Mesodermal cell (in vitro differentiated cells): ENCODE measurements around the gene CEP72.

Experiments
- H3K27ac ChIP-seq: 2 replicates; pipeline ENCODE4 v1.7.0; 2013; ENCODE audit warnings: mild to moderate bottlenecking, low read depth, low read length, moderate library complexity; ENCODE audit not compliant: severe bottlenecking
- H3K36me3 ChIP-seq: 2 replicates; pipeline ENCODE4 v1.7.1; 2013; ENCODE audit warnings: mild to moderate bottlenecking, low read length, moderate library complexity; ENCODE audit not compliant: control insufficient read depth, insufficient read depth
- H3K4me1 ChIP-seq: one replicate; pipeline ENCODE4 v1.7.1; 2013; ENCODE audit warnings: mild to moderate bottlenecking, low read length; ENCODE audit not compliant: insufficient read depth, control insufficient read depth, poor library complexity, severe bottlenecking
- H3K4me3 ChIP-seq: 2 replicates; pipeline ENCODE4 v1.7.0; 2013; ENCODE audit warnings: low read length, control low read depth, mild to moderate bottlenecking; ENCODE audit not compliant: insufficient read depth, poor library complexity, severe bottlenecking; ENCODE audit errors: extremely low read depth
- H3K9me3 ChIP-seq: 2 replicates; pipeline ENCODE4 v1.7.1; 2013; ENCODE audit warnings: mild to moderate bottlenecking, low read length, moderate library complexity; ENCODE audit not compliant: control insufficient read depth
- WGBS, 2 experiments: methylation state at CpG; one replicate each; pipeline ENCODE4 v1.1.5; 2013; ENCODE audit warnings: missing lambda C conversion rate in 2 of 2; ENCODE audit not compliant: insufficient coverage in 2 of 2; 5-methylcytosine and 5-hydroxymethylcytosine counted together

CEP72 gene

DNA sequence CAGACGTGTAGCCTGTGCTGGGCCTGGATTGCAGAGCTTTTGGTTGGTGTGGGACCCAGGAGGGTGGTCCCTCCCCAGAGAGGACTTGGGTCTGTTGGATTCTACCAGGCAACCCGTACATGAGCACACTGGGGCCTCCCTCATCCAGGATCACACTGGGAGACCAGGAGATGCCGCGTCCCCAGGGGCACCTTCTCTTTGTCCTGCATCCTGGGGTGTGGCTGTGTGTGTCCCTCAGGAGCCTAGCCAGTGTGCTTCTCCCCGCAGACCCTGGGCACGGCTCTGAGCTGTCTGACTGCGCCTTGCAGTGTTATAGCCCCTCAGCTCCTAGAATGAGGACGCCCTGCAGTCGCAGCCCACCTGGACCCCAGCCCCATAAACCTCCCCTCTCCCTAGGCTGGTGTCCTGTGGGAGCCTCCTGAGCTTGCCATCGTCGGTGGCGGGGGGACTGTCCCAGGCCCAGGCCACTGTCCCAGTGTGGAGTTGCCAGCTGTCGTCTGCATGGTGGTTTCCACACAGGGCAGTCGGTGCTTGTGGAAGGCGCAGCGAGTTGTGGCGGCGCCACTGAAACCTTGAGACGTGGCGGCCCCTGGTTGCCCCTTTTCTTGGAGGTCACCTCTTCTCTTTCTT, 27.6 kb downstream of the CEP72 start:
- Histone ChIP-seq H3K27ac (no peak overlapping the region), H3K4me3 (no peak overlapping the region), H3K36me3 (peaks cover 90% of the 10 kb centered on the region), H3K4me1 (no peaks in the 10 kb centered on the region), H3K9me3 (no peaks in the 10 kb centered on the region)
- 95 to 96% methylated on average over 16 to 20 of the region's 20 CpGs for WGBS, 2 experiments

- Histone ChIP-seq H3K4me1 (no peaks in the 10 kb centered on the region), H3K4me3 (no peak overlapping the region), H3K36me3 (peaks cover 88% of the 10 kb centered on the region), H3K27ac (no peak overlapping the region), H3K9me3 (no peaks in the 10 kb centered on the region)
- 94 to 95% methylated on average over 30 to 35 of the region's 35 CpGs for WGBS, 2 experiments
These were observed 28.6 kb downstream of the CEP72 start for GRCh38 chr5:640461-641330.

GRCh38 chr5:641331-641765, 29.2 kb downstream of the CEP72 start:
- Histone ChIP-seq H3K36me3 (peaks cover 88% of the 10 kb centered on the region), H3K27ac (no peak overlapping the region), H3K4me1 (no peaks in the 10 kb centered on the region), H3K9me3 (no peaks in the 10 kb centered on the region), H3K4me3 (no peak overlapping the region)
- WGBS, 2 experiments = 94 to 95% methylated on average over 10 to 13 of the region's 14 CpGs

- 97 to 99% methylated on average over 14 of the region's 14 CpGs for WGBS, 2 experiments
- Histone ChIP-seq H3K36me3 (peaks cover 88% of the 10 kb centered on the region), H3K9me3 (peaks cover 6% of the 10 kb centered on the region), H3K4me3 (no peak overlapping the region), H3K4me1 (no peaks in the 10 kb centered on the region), H3K27ac (no peak overlapping the region)
These were observed 30.3 kb downstream of the CEP72 start for GRCh38 chr5:642481-642880.

DNA sequence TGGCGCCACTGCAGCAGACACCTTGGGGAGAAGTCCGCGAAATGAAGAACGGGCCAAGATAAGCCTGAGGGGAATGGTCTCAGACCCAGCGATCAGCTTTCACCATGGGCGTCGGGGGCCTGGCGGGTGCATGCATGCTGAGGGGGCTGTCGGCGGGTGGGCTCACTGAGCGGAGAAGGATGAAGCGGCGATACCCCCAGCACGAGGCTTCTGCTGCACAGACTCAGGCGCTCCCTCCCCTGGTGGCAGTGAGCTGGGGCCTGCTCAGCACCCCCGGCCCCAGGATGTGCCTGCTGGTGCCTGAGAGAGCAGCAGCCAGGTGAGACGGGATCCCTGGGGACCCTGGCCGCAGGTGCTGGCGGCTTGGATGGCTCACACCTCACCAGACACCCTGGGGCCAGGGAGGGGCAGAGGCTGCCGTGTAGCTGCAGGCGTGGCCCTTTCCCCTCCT, 31.2 kb downstream of the CEP72 start:
- 94 to 97% methylated on average over 21 of the region's 21 CpGs for WGBS, 2 experiments
- no peak overlapping the region for H3K4me3 ChIP-seq
- no peaks in the 10 kb centered on the region for H3K4me1 ChIP-seq
- H3K36me3 ChIP-seq = peaks cover 88% of the 10 kb centered on the region
- H3K9me3 ChIP-seq = peaks cover 13% of the 10 kb centered on the region
- no peak overlapping the region for H3K27ac ChIP-seq

DNA sequence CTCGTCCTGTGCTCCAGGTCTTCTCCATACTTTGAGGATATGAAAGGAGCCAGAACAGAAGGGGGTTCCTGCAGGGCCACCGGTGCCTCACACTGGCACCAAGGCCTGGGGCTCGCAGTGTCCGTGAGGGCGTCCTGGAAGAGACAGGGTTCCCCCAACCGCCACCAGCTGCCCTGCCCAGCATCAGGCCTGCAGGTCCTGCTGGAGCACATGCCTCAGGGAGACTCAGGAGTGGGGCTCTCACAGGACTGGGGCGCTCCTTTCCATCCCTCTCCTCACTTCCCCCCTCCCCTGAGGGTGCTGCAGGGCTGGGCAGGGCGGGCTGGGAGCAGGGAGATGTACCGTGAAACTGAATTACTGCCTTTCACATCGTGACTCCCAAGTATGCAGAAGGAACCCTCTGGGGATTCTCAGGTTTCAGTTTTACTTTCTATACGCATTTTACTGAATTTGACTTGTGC, 31.7 kb downstream of the CEP72 start:
- H3K36me3 ChIP-seq = peaks cover 84% of the 10 kb centered on the region
- peaks cover 13% of the 10 kb centered on the region for H3K9me3 ChIP-seq
- no peaks in the 10 kb centered on the region for H3K4me1 ChIP-seq
- H3K4me3 ChIP-seq = no peak overlapping the region
- H3K27ac ChIP-seq = no peak overlapping the region
- WGBS, 2 experiments = 93 to 99% methylated on average over 9 to 10 of the region's 11 CpGs

- no peak overlapping the region for H3K4me3 ChIP-seq
- WGBS, 2 experiments = 92 to 98% methylated on average over 12 to 13 of the region's 13 CpGs
- no peak overlapping the region for H3K27ac ChIP-seq
- H3K36me3 ChIP-seq = peaks cover 78% of the 10 kb centered on the region
- peaks cover 13% of the 10 kb centered on the region for H3K9me3 ChIP-seq
- no peaks in the 10 kb centered on the region for H3K4me1 ChIP-seq
These were observed 32.4 kb downstream of the CEP72 start for GRCh38 chr5:644509-644908.

DNA sequence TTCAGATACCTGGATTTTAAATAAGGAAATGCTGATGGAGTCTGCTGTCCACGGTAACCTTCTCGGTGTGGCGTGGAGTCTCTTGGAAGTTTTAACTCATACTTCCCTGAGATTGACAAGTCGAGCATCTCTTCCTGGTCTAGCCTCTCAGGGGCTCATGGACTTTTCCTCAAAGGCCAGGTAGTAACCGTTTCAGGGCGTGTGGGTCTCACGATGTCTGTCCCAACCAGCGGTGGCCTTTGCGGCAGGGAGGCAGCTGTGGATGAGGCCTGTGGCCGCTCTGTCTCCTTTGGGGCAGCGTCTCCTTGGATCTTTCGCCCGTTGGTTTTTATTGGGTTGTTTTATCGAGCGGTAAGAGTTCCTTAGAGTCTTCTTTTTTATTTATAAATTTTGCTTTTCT, 32.8 kb downstream of the CEP72 start:
- H3K4me1 ChIP-seq = no peaks in the 10 kb centered on the region
- no peak overlapping the region for H3K4me3 ChIP-seq
- no peak overlapping the region for H3K27ac ChIP-seq
- WGBS, 2 experiments = 94 to 97% methylated on average over 10 of the region's 15 CpGs
- H3K36me3 ChIP-seq = peaks cover 74% of the 10 kb centered on the region
- H3K9me3 ChIP-seq = peaks cover 13% of the 10 kb centered on the region

- Histone ChIP-seq H3K4me1 (no peaks in the 10 kb centered on the region), H3K36me3 (peaks cover 69% of the 10 kb centered on the region), H3K9me3 (peaks cover 13% of the 10 kb centered on the region), H3K4me3 (no peak overlapping the region), H3K27ac (no peak overlapping the region)
- WGBS, 2 experiments = 93 to 99% methylated on average over 9 to 12 of the region's 13 CpGs
These were observed 33.3 kb downstream of the CEP72 start for GRCh38 chr5:645421-645820.

DNA sequence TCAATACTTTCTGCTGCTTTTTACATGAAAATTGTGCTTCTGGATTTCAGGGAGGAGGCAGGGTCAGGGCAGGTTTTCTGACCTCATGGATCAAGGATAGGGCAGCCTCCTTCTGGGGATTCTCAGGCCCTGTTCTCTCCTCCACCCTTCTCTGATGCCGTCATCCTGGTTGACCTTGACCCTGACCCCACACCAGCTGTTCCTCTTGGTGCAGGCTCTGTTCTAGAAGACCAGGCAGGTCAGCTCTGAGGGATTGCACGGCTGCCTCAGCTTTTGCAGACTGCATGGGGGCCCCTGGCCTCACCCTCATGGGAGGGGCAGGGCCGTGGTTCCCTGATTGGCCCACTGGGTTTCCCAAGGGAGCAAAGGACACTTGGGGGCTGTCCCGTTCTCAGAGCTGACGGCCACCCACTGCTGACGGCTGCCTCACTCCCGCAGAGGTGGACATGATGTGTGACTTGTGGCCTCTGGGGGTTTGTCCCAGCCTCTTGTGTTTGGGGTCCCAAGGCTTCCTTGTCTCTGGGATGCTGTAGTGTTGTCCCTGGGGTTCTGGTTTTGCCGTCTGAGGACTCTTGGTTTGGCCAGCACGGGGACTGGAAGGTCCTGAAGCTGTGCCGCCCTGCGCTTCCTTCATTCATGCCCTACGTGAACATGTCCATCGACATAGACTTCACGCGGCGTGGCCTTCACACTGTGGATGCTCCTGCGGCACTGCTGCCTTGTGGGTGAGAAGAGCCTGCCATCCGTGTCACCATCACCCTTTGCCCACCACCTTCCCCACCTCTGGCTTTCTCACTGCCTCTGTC, 34.5 kb downstream of the CEP72 start:
- H3K4me1 ChIP-seq = no peaks in the 10 kb centered on the region
- WGBS, 2 experiments = 96 to 97% methylated on average over 12 to 16 of the region's 18 CpGs

More for the DNA sequence above, 34.5 kb downstream of the CEP72 start:
- Histone ChIP-seq H3K4me3 (no peak overlapping the region), H3K9me3 (peaks cover 13% of the 10 kb centered on the region), H3K36me3 (peaks cover 63% of the 10 kb centered on the region), H3K27ac (no peak overlapping the region)
